Glomerular visceral epithelial cell (primary cell): ENCODE measurements around the gene CABLES2.

ENCODE experiments used
- DNase-seq: peaks from one replicate; pipeline ENCODE4 v3.0.0-alpha.2; 2016; ENCODE audit errors: extremely low spot score

Gene CABLES2

GRCh38 chr20:62370807-62371587 lies 36.1 kb downstream of the CABLES2 start:
- no peak for DNase-seq

- peak; percentile 97 for DNase-seq
These were observed 36.8 kb downstream of the CABLES2 start for GRCh38 chr20:62370115-62370806.

- no peak for DNase-seq
These were observed 37.3 kb downstream of the CABLES2 start for GRCh38 chr20:62369815-62370114.

GRCh38 chr20:62368976-62369814 lies 37.9 kb downstream of the CABLES2 start:
- peak; percentile 89 for DNase-seq

- no peak for DNase-seq
These were observed 38.6 kb downstream of the CABLES2 start for GRCh38 chr20:62368392-62368975.

GRCh38 chr20:62367633-62368391 lies 39.3 kb downstream of the CABLES2 start:
- no peak for DNase-seq

GRCh38 chr20:62367136-62367632 lies 39.9 kb downstream of the CABLES2 start, which contains the start of gene LAMA5:
LAMA5 (minus strand) TSS chr20:62367312; CDS start chr20:62367245, 67 bp downstream.
- peak; percentile 62 for DNase-seq

- no peak for DNase-seq
These were observed 40.5 kb downstream of the CABLES2 start for GRCh38 chr20:62366370-62367135.

GRCh38 chr20:62365814-62366369 lies 41.2 kb downstream of the CABLES2 start:
- DNase-seq: no peak

GRCh38 chr20:62364911-62365736 lies 42.0 kb downstream of the CABLES2 start:
- no peak for DNase-seq

- no peak for DNase-seq
These were observed 42.9 kb downstream of the CABLES2 start for GRCh38 chr20:62363920-62364851.

- DNase-seq: no peak
These were observed 43.8 kb downstream of the CABLES2 start for GRCh38 chr20:62362991-62363919.

GRCh38 chr20:62362590-62362940 lies 44.5 kb downstream of the CABLES2 start:
- DNase-seq: no peak

- no peak for DNase-seq
These were observed 45.1 kb downstream of the CABLES2 start for GRCh38 chr20:62361799-62362589.

GRCh38 chr20:62360854-62361798 lies 46.0 kb downstream of the CABLES2 start:
- DNase-seq: no peak
